GM12873 (cell line): ENCODE results near the gene EN2.

Experiments
- TF ChIP-seq, protein P1 (sequence below): IDR thresholded peaks from 2 replicates; pipeline ENCODE4 v1.5.1; 2012; ENCODE audit warnings: low read depth, mild to moderate bottlenecking, moderate library complexity, low read length, control low read depth; ENCODE audit not compliant: insufficient read depth; ENCODE audit errors: missing control alignments

The EN2 gene

DNA sequence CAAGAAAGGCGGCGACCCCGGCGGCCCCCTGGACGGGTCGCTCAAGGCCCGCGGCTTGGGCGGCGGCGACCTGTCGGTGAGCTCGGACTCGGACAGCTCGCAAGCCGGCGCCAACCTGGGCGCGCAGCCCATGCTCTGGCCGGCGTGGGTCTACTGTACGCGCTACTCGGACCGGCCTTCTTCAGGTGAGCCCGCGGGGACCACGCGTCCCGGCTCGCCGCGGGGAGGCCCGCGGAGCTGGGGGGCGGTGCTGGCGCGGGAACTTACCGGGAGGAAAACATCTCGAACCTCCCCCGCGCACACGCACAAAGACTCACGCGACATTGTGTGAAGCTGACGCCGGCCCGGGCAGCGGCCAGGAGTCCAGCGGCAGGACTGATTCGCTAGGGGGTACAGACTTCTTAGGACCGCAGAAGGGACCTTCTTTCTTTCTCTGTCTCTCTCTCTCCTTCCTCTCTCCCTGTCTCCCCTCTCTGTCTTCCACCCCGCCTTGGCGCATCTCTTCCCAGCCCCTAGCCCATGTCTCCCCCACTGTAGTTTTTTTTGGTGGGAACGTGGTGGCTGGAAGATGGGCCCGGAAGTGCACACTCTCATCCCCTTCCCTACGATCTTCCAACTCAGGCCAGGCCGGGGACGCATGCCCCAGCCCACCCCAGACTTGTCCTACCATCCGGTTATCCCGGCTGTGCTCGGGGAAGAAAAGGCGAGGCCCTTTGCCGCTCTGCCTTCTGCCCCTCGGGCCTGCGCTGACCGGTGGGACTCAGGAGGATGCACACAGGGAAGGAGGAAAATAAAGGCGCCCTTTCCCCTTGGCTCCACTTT is 1.2 kb downstream of the EN2 start:
- TF ChIP-seq, protein P1, sequence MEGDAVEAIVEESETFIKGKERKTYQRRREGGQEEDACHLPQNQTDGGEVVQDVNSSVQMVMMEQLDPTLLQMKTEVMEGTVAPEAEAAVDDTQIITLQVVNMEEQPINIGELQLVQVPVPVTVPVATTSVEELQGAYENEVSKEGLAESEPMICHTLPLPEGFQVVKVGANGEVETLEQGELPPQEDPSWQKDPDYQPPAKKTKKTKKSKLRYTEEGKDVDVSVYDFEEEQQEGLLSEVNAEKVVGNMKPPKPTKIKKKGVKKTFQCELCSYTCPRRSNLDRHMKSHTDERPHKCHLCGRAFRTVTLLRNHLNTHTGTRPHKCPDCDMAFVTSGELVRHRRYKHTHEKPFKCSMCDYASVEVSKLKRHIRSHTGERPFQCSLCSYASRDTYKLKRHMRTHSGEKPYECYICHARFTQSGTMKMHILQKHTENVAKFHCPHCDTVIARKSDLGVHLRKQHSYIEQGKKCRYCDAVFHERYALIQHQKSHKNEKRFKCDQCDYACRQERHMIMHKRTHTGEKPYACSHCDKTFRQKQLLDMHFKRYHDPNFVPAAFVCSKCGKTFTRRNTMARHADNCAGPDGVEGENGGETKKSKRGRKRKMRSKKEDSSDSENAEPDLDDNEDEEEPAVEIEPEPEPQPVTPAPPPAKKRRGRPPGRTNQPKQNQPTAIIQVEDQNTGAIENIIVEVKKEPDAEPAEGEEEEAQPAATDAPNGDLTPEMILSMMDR: no peak

DNA sequence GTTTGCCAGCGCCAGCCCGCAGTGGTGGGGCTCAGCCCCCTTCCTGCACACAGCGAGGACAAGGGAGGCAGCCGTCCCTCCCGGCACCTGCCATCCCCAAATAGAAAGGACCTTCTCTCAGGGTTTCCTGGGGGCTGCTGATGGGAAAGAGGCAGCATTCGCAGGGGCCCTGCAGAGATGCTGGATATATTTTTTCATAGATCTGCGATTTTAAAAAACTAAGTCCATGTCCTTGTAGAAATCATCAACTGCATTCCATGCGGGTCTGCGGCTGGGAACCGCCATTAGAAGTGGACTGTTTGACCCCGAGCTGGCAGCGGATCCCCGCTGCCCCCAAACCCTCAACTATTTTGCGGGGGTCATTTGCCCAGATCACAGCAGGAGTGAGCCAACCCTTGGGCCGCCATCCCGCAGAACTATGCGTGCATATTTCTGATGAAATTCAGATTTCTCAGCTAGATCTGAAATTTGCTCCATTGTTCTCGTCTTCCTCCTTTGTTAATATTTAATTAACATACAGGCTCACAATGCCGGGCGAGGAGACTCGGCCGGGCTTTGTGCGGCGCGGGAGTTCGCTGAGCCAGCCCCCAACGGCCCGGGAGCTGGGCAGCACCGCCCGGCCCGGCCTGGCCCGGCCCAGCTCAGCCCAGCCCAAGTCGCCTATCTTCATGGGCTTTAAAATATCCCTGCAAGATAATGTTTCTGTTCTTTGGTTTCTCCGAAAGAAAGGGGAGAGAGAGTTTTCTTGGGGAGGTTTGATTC is 2.0 kb downstream of the EN2 start:
- TF ChIP-seq, protein P1: no peak

DNA sequence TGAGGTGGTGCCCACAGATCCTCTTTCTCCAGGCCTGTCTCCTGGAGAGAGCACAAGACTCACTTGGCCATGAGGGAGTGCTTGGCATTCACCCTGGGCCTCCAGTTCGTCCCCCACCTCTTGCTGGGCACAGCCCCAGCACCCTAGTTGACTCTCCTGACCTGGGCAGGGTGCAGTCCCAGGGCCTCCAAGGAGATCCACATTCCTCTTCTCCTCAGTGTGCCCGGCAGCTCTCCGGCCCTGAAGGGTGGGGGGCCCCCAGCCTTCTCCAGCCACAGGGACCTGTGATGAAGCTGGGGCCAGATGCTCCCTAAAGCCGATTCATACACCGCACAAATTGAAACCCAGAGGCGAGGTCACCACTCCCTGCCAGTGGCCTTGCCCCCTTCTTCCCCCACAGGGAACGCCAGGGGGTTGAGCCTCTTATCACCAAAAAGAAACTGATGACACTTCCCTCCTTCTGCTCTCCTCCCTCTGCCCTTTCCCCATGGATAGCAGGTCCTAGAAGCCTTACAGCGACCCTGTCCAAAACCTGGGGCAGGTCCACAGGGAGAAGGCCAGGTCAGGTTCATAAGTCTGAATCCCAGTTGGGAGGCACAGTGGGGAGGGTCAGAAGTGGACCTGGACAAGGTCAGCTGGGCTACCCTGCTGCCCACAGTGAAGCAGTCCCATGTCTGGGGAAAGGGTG is 3.1 kb downstream of the EN2 start:
- TF ChIP-seq, protein P1: no peak

DNA sequence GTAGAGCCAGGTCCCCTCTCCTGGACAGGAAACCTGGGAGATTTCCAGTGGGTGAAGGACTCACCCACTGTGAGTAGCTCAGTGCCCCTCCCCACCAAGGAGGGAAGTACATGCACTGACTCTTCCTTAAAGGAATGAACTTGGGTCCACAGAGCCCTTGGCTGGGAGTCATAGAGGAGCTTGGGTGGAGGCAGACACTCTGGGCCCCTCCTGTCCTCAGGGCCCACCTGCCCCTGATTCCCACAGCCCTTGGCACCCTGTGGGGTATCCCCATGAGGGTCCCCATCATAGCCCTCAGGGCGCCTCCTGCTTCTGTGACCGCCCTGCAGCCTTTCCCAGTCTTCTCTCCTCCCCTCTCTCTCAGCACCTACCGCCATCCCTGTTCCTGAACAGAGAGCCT is 3.7 kb downstream of the EN2 start:
- TF ChIP-seq, protein P1: no peak

DNA sequence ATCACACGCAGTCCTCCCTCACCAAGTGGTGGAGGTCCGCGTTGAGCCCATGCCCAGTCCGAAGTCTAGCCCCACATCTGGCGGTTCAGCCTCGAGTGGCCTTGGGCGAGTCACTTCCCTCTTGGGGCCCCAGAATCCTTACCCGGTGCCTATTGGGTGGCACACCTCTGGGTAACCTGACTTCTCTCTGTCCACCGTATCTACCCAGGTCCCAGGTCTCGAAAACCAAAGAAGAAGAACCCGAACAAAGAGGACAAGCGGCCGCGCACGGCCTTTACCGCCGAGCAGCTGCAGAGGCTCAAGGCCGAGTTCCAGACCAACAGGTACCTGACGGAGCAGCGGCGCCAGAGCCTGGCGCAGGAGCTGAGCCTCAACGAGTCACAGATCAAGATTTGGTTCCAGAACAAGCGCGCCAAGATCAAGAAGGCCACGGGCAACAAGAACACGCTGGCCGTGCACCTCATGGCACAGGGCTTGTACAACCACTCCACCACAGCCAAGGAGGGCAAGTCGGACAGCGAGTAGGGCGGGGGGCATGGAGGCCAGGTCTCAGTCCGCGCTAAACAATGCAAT is 4.3 kb downstream of the EN2 start:
- TF ChIP-seq, protein P1: no peak

DNA sequence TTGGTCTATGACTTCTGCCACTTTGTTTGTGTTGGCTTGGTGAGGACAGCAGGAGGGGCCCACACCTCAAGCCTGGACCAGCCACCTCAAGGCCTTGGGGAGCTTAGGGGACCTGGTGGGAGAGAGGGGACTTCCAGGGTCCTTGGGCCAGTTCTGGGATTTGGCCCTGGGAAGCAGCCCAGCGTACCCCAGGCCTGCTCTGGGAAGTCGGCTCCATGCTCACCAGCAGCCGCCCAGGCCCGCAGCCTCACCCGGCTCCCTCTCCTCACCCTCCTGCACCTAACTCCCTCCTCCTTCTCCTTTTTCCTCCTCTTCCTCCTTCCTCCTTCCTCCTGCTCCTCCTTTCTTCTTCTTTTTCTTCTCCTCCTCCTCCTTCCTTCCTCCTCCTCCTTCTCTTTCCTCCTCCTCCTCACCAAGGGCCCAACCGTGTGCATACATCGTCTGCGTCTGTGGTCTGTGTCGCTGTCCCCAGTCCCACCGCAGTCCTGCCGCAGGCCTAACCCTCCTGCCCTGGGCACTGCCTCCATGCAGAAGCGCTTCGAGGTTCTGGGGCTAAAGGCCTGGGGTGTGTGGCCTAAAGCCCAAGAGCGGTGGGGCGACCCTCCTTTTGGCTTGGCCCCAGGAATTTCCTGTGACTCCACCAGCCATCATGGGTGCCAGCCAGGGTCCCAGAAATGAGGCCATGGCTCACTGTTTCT is 5.3 kb downstream of the EN2 start:
- TF ChIP-seq, protein P1: no peak
